AML-193 (cell line): ENCODE measurements around the gene PTCD1.
"Not testable (repeated sequence)": the region's sequence is repeated elsewhere in the genome, so short reads cannot be mapped to it uniquely, and the experiment has no call there.

Source experiments
- DNase-seq, 2 experiments: peaks; one replicate each; lab custom pipeline; 2025; lab: John Stamatoyannopoulos, UW

The PTCD1 gene

DNA sequence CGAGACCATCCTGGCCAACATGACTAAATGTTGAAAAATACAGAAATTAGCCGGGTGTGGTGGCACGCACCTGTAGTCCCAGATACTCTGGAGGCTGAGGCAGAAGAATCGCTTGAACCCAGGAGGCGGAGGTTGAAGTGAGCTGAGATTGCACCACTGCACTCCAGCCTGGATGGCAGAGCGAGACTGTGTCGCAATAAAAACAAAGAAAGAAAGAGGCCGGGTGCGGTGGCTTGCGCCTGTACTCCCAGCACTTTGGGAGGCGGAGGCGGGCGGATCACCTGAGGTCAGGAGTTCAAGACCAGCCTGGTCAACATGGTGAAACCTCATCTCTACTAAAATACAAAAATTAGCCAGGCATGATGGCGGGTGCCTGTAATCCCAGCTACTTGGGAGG, 51.4 kb downstream of the PTCD1 start:
- not testable (repeated sequence) for DNase-seq

GRCh38 chr7:99386584-99387238, 51.9 kb downstream of the PTCD1 start:
- DNase-seq = peak; percentile 36 to 49

DNA sequence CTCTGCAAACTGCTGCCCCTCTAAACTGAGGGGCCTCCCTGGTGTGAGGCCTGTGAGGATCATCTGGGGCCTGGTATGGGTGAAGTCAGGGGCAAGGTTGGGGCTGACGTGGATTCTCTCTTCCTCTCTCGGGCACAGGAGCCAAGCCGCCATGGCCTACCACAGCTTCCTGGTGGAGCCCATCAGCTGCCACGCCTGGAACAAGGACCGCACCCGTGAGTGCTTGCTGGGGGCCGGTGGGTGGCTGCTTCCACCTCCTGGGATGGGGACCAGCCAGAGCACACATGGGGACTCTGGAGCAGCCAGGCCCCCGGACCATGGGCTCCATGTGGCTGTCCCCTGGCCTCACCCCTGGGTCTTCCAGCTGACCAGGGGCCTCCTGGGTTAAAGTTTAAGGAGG, 53.0 kb downstream of the PTCD1 start:
- DNase-seq = no peak

DNA sequence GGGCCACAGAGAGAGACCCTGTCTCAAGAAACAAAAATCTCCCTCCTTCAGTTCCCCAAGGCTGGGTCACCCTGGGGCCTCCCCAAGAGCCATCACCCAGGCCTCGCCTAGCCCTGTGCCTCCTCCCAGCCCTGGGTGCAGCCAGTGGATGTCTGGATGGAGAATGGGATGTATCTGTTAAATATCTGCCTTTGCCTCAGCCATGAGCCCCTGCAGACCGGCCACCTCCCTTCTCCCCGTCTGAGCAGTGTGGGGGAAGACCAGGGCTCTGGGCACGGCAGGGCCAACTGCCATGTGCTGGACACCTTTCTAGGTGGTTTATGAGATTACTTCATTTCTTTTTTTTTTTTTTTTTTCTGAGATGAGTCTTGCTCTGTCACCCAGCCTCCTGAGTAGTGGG, 54.1 kb downstream of the PTCD1 start:
- no peak for DNase-seq

DNA sequence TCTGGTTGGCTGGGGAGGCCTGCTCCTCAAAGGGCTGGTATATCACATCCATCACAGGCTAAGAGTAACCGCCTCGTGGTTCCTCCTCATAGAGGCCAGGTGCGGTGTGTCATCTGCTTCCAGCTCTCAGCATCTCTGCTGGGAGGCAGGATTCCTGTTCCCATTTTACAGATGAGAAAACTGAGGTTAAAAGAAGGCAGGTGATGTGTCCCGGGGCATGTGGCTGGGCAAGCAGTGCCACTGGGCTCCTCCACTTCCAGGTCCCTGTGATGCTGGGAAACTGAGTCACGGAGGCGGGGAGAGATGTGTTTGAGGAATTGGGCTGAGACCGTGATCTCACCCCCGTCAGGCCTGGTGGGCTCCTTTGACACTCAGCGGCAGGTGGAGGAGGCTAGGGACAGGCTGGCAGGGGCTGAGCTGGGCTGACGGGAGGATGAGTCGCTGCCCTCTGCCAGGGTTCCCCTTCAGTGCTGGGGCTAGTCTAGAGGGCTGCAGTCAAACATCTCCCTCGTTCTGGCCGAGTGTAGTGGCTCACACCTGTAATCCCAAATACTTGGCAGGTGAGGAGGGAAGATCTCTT, 54.7 kb downstream of the PTCD1 start:
- DNase-seq = no peak

- DNase-seq = no peak
Observed at GRCh38 chr7:99383203-99383602, 55.4 kb downstream of the PTCD1 start.

- DNase-seq = no peak
Observed at GRCh38 chr7:99381664-99382075, 56.9 kb downstream of the PTCD1 start.

GRCh38 chr7:99380823-99381663, 57.6 kb downstream of the PTCD1 start:
- DNase-seq = no peak

DNA sequence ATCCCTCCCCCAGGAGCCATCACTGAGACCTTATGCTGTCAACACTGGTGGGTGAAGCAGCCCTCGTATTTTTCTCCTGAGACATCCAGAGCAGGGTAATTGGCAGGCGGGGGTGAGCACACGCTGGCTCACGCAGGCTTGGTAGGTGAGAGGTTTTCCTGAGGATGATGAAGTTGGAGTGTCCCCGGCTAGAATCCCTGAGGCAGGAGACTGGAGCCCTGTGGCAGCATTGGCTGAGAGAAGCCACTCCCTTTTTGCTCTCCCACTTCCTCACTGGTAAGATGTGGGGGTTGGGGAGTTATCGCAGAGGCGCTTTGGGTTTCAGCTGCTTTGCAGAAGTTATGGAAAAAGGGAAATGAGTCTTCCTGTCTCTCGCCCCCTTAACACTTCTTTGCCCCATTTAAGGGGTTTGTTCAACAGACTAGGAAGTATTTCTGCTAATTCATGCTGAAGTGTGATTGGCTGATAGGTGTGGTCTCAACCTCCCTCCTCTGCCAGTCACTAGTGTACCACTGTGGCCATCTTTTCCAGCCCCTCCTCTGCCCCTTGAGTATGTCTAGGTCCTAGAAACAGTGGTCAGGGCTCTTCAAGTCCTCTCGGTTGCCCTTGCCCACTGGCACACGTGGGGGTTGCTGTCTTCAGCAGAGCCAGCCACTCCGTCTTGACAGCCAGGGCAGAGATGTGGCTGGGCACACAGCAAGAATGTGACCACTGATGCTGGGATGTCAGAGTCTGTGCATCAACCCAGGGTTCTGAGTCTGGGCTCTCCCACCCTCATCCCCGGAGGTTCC, 58.4 kb downstream of the PTCD1 start:
- DNase-seq = peak; percentile 93 to 96

- not testable (repeated sequence) for DNase-seq
Observed at GRCh38 chr7:99379693-99380031, 58.9 kb downstream of the PTCD1 start.

GRCh38 chr7:99379043-99379577, 59.5 kb downstream of the PTCD1 start:
- DNase-seq = peak; percentile 82 to 86

DNA sequence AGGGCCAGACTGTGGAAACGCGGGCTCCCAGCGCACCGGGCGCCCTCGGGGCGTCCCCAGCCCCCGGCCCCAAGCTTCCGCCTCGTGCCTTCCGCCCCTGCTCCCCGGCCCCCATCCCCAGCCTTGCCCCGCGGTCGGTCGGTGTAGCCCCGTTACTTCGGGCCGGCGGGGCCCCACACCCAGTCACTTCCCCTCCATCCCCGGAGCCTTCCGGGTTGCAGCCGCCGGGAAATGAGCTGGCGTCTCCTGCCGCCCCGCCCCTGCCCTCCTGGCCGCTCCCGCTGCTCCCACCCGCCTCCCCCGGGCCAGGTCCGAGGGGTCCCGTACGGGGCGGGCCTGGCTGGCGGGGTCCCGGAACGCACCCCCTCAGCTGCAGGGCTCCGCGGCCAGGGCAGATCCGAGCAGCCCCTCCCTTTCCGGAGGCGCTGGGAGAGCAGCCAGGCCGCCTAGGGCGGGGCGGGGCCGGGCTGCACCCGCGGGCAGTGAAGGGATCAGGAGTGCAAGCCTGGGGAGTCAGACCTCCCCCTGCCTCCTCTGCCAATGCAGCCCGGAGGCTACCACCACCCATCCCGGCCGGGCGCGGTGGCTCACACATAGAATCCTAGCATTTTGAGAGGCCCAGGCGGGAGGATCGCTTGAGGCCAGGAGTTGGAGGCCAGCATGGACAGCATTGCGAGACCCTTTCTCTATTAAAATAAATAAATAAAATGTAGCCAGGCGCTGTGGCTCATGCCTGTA, 63.4 kb downstream of the PTCD1 start:
- DNase-seq = peak; percentile 51 to 56

- peak; percentile 48 to 72 for DNase-seq
Observed at GRCh38 chr7:99374111-99375064, 64.2 kb downstream of the PTCD1 start, which contains the start of gene ARPC1B. Gene ARPC1B (plus strand): TSS chr7:99374730. CDS start chr7:99385715, 10,985 bp downstream.

DNA sequence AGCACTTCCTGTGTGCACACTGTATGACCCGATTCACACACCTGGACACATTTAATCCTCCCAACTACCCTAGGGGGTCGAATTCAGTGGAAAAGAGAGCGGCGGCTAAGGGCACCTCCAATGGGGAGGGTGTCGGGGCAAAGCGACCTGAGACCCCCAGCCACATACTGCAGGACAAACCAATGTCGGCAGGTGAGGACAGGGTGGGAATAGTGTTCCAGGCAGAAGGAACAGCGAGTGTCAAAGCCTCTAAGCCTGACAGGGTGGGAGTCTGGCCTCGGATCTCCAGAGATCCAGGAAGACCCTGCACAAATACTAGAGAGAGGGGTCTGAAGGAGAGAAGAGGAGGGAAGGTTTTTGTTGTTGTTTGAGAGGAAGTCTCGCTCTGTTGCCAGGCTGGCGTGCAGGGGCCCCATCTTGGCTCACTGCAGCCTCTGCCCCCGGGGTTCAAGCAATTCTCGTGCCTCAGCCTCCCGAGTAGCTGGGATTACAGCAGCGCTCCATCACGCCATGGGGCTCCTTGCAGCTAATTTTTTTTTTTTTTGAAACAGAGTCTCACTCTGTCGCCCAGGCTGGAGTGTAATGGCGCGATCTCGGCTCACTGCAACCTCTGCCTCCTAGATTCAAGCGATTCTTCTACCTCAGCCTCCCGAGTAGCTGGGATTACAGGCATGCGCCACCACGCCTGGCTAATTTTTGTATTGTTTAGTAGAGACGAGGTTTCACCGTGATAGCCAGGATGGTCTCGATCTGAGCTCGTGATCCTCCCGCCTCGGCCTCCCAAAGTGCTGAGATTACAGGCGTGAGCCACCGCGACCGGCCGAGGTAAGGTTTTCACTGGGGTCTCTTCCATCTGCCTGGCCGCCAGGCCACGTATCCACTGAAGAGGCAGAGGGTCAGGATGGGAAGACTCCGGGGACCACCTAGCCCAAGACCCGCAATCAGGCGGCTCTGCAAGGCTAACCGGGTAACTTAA, 65.2 kb downstream of the PTCD1 start:
- no peak for DNase-seq

- DNase-seq = no peak
Observed at GRCh38 chr7:99372275-99373090, 66.1 kb downstream of the PTCD1 start.

DNA sequence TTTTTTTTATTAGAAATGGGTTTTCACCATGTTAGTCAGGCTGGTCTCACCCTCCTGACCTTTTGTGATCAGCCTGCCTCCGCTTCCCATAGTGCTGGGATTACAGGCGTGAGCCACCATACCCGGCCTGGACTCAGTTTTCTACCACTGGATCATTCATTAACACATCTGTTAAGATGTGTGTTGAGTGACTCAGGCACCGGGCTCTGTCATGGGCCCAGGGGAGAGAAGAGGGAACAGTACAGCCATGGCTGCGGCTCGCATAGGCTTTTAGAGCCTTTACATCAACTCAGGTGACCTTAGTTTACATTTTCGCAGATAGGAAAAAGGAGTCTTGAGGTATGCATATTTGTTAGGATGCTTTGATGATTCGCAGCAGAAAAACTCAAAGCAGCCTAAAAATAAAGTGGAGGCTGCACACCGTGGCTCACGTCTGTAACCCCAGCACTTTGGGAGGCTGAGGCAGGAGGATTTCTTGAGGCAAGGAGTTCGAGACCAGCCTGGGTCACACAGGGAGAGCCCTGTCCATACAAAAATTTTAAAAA, 67.2 kb downstream of the PTCD1 start:
- no peak for DNase-seq

GRCh38 chr7:99369767-99370391, 68.7 kb downstream of the PTCD1 start:
- peak; percentile 17 to 26 for DNase-seq
